ENCODE results near the gene GRID2.

GRID2 gene

DNA sequence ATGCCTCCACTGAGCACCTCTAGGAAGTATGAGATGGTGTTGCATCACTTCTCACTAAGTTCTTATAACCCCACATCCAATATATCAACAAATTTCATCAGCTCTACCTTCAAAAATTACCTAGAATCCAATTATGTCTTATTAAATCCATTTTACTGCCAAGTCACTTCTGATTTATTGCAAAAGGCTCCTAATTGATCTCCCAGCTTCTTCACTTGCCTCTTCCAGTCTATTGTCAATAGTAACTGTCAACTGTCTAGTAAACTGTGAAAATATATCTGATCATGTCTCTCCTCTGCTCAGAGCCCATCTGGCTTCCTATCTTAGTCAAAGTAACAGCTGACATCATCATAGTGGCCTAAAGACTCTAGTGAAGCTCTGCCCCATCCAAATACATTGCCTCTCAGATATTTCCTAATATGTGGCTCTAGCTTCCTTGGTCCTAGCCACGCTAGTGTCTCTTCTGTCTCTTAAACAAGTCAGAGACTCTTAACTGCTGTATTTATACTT, 1110.3 kb downstream of the GRID2 start:
- H3K4me3 ChIP-seq (ENCODE audit: low read depth, low read length): no peak overlapping the region
- TF ChIP-seq, protein P1, sequence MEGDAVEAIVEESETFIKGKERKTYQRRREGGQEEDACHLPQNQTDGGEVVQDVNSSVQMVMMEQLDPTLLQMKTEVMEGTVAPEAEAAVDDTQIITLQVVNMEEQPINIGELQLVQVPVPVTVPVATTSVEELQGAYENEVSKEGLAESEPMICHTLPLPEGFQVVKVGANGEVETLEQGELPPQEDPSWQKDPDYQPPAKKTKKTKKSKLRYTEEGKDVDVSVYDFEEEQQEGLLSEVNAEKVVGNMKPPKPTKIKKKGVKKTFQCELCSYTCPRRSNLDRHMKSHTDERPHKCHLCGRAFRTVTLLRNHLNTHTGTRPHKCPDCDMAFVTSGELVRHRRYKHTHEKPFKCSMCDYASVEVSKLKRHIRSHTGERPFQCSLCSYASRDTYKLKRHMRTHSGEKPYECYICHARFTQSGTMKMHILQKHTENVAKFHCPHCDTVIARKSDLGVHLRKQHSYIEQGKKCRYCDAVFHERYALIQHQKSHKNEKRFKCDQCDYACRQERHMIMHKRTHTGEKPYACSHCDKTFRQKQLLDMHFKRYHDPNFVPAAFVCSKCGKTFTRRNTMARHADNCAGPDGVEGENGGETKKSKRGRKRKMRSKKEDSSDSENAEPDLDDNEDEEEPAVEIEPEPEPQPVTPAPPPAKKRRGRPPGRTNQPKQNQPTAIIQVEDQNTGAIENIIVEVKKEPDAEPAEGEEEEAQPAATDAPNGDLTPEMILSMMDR (IDR thresholded peaks at IDR 0.05; ENCODE audit: low read depth, low read length, missing control alignments): no peak
- DNase-seq (ENCODE audit: low read depth): no peak

DNA sequence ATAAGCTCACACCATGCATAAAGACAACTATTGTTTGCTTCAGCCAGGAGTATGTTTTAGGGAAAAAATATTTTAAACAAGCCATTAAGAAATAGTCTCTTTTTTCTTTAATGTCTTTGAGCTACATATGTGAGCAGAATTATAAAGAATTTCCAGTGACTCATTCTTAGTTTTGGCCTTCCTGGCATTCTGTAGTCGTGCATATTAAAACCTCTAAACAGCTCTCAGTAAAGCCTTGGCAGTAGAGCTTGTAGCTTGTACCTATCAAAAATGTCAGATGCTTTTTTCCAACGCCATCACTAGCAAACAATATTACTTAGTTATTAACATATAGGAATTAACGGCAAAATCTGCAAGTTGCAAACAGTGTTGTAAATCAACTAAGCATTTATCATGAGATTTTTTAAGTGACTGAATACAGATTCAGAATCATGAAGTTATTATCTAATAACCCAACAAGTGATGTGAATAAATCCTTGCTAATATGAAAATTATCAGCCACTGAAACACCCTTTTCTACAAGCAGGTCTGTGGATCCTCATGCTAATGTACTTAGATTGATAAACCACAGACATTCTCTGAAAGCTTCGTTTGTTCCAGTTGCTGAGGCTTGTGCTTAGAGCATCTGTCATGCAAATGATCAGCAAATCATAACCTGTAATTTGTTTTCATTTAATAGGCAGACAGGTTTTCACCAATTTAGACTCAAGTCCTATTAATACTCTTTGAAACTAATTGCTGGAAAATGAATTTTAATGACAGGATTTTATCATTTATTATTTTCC, 1112.8 kb downstream of the GRID2 start:
- no peak overlapping the region for H3K4me3 ChIP-seq (ENCODE audit: low read depth, low read length)
- DNase-seq (ENCODE audit: low read depth): no peak
- TF ChIP-seq, protein P1 (IDR thresholded peaks at IDR 0.05; ENCODE audit: low read depth, low read length, missing control alignments): no peak

GRCh38 chr4:93431371-93431770, 1127.6 kb downstream of the GRID2 start:
- TF ChIP-seq, protein P1 (IDR thresholded peaks at IDR 0.05; ENCODE audit: low read depth, low read length, missing control alignments): no peak

DNA sequence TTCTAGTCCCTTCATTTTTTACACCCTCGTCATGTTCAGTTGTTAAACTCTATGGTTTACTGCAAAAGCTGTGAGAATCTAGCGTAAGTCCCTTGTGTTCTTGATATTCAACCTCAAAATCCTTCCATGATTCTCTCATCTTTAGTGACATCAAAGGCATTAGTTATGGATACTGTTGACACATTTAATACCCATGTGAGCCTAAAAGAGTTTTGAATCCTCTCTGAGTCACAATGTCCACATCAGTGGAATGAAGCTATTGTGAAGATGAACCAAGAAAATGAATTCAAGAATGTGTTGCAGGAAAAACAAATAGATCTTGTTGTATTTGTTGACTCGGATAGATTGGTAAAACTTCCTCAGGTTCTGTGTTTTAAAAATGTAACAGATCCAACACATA, 1130.1 kb downstream of the GRID2 start:
- no peak for DNase-seq (ENCODE audit: low read depth)
- H3K4me3 ChIP-seq (ENCODE audit: low read depth, low read length): no peak overlapping the region
- TF ChIP-seq, protein P1 (IDR thresholded peaks at IDR 0.05; ENCODE audit: low read depth, low read length, missing control alignments): no peak

More at GRCh38 chr4:93431371-93431770, 1127.6 kb downstream of the GRID2 start:
- H3K4me3 ChIP-seq (ENCODE audit: low read depth, low read length): no peak overlapping the region
- no peak for DNase-seq (ENCODE audit: low read depth)

DNA sequence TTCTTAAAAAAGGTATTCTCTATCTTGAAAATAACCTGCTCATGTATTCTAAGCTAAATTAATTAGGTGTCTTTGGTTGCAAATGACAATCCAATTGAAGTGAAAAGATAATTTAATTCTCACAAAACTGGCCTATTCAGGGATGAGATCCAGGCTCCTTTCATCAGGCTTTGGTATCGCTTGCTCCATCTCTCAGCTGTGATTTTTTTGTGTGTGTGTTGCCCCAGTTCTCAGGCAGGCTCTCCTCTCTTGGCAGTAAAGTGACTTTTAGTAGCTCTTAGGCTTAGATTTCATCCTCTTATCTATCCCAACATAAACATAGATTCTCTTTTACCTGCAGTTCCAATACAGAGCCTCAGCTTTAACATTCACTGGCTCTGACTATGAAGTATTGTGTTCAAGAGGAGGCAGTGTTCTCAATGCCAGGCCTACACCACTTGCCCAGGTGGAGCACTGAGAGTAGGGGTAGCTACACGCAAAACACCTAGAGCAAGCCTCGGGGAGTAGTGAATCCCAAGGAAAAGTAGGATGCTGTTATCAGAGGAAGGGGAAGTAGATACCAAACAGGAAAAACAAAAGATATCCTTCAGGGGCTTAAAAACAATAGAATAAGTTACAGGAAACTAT, 1132.3 kb downstream of the GRID2 start:
- TF ChIP-seq, protein P1 (IDR thresholded peaks at IDR 0.05; ENCODE audit: low read depth, low read length, missing control alignments): no peak
- no peak for DNase-seq (ENCODE audit: low read depth)

DNA sequence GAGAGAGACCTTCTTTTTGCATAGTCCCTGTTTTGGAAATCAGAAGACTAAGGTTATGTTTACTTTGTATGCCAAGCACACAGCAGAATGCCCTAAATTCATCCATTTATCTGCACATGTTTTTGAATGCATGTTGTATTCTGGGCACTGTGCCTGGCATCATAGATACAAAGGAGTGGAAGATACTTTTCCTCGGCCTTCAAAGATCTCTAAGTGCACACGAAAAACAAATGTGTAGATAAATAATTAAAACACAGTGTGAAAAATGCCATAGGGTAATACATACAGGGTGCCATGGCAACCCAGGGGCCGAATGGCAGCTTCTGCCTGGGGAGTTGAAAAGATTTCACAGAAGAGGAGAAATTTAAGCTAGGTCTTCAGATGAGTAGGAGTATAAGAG, 1134.2 kb downstream of the GRID2 start:
- TF ChIP-seq, protein P1 (IDR thresholded peaks at IDR 0.05; ENCODE audit: low read depth, low read length, missing control alignments): no peak
- H3K4me3 ChIP-seq (ENCODE audit: low read depth, low read length): no peak overlapping the region
- no peak for DNase-seq (ENCODE audit: low read depth)

More for the DNA sequence above, 1132.3 kb downstream of the GRID2 start:
- no peak overlapping the region for H3K4me3 ChIP-seq (ENCODE audit: low read depth, low read length)

Data from GM12864 (cell line).